Stomach (tissue), 9 donors: ENCODE measurements around the gene ZNFX1. TPM values are rescaled to one million over a fixed set of nuclear protein-coding genes. Genes with fewer than 3 reads are reported as not detected.

Source experiments
- DNase-seq, 2 donors: peaks; one replicate each; pipeline versions ENCODE4 v3.0.0 to v3.0.0-alpha.2; 2013 to 2019
- H3K27ac ChIP-seq, 5 donors: fragments of 200-600 bp in 4 of 5; sonication (generic) in 4 of 5; one replicate each; pipeline ENCODE4 v1.5.1; 2013 to 2019; ENCODE audit warnings: mild to moderate bottlenecking in 1 of 5, moderate library complexity in 1 of 5
- H3K27me3 ChIP-seq, 3 donors: fragments of 200-600 bp; sonication (generic); one replicate each; pipeline ENCODE4 v1.5.1; 2017 to 2019; ENCODE audit warnings: mixed run types in 1 of 3
- H3K36me3 ChIP-seq, 4 donors: fragments of 200-600 bp; sonication (generic); 1 replicate in 3 of 4; 2 replicates in 1 of 4; pipeline ENCODE4 v1.5.1; 2016 to 2019
- H3K4me1 ChIP-seq, 4 donors: fragments of 200-600 bp; sonication (generic); one replicate each; pipeline ENCODE4 v1.5.1; 2016 to 2019
- H3K4me3 ChIP-seq, 4 donors: fragments of 200-600 bp; sonication (generic) in 3 of 4; one replicate each; pipeline ENCODE4 v1.5.1; 2016 to 2019; ENCODE audit warnings: mild to moderate bottlenecking in 1 of 4
- H3K9me3 ChIP-seq, 4 donors: fragments of 200-600 bp; sonication (generic); one replicate each; pipeline ENCODE4 v1.5.1; 2016 to 2019
- EP300 ChIP-seq: sonication (generic); formaldehyde crosslinking; IDR thresholded peaks from one replicate; pipeline ENCODE4 v1.6.1; 2017; ENCODE audit warnings: antibody characterized with exemption
- POLR2A ChIP-seq, 4 donors: fragments of 450-650 bp; IDR thresholded peaks; one replicate each; pipeline ENCODE4 v1.6.1; 2016; ENCODE audit warnings: antibody characterized with exemption in 4 of 4, control low read depth in 2 of 4, mild to moderate bottlenecking in 1 of 4, moderate library complexity in 1 of 4
- POLR2AphosphoS5 ChIP-seq, 3 donors: sonication (generic); formaldehyde crosslinking; IDR thresholded peaks; one replicate each; pipeline ENCODE4 v1.6.1; 2016; ENCODE audit warnings: antibody characterized with exemption in 3 of 3
- WGBS, 5 donors: extraction: QIAGEN DNeasy Blood & Tissue Kit in 3 of 5; methylation state at CpG; one replicate each; pipeline versions ENCODE4 v1.1.5 to v1.1.7; 2013 to 2018; 5-methylcytosine and 5-hydroxymethylcytosine counted together
- intact Hi-C: fragments of 100-400 bp; cut with DNase I; formaldehyde crosslinking; loops from one replicate; pipeline ENCODE4 v1.15.1; 2023; ENCODE audit warnings: low total_unique reads
- polyA plus RNA-seq, 3 donors: library from polyadenylated mRNA; stranded (reverse); fragments of 200-250 nt; gene quantifications; one replicate each; pipeline ENCODE4 v1.2.3, GENCODE V29; 2013
- total RNA-seq, 5 donors: library from RNA; depleted of rRNA; stranded (reverse); fragments of >200 nt; gene quantifications; one replicate each; pipeline versions ENCODE4 v1.1.0 to v1.2.3, GENCODE V29; 2014 to 2016
- TF ChIP-seq, protein P1 (sequence below), 7 experiments: fragments of 450-650 bp in 4 of 7; fragments of 200-600 bp in 3 of 7; sonication (generic) in 3 of 7; IDR thresholded peaks; one replicate each; pipeline ENCODE4 v1.5.1; 2016 to 2019; ENCODE audit warnings: antibody characterized with exemption in 7 of 7, control low read depth in 2 of 7, mild to moderate bottlenecking in 1 of 7
- donor health status: healthy with polysubstance abuse.
- donor health status: Bipolar disorder and iron deficiency.
- donor health status: healthy.

ZNFX1 gene
- total and polyA plus RNA-seq, 8 donors: 5.2 to 29.6 (median 15.9) TPM

DNA sequence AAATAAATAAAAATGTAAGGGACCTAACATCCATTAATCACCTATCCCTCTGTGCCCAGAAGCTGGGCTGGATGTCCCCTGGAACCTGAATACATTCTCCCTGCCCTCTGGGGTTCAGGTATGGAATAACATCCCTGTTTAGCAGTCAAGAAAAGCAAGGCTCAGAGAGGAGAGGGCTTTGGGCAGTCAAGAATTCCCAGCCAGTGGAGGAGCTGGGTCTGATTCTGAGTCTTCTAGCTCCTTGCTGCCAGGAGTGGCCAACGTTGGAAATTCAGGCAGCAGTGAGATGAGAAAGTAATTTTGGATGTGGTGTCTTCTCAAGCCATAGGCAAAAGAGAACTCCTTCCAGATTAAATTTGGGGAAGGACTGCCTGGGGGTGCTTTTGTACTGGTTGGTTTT, 42.6 kb upstream of the ZNFX1 start:
- no peak for TF ChIP-seq POLR2AphosphoS5 (IDR thresholded peaks at IDR 0.05)
- TF ChIP-seq, protein P1, sequence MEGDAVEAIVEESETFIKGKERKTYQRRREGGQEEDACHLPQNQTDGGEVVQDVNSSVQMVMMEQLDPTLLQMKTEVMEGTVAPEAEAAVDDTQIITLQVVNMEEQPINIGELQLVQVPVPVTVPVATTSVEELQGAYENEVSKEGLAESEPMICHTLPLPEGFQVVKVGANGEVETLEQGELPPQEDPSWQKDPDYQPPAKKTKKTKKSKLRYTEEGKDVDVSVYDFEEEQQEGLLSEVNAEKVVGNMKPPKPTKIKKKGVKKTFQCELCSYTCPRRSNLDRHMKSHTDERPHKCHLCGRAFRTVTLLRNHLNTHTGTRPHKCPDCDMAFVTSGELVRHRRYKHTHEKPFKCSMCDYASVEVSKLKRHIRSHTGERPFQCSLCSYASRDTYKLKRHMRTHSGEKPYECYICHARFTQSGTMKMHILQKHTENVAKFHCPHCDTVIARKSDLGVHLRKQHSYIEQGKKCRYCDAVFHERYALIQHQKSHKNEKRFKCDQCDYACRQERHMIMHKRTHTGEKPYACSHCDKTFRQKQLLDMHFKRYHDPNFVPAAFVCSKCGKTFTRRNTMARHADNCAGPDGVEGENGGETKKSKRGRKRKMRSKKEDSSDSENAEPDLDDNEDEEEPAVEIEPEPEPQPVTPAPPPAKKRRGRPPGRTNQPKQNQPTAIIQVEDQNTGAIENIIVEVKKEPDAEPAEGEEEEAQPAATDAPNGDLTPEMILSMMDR (IDR thresholded peaks at IDR 0.05): peak in 1 of 7 experiments; percentile 22
- WGBS, 5 donors: 0 to 5% (median 0%) methylated on average over 1 of the region's 1 CpG
- Histone ChIP-seq H3K9me3 (no peaks in the 10 kb centered on the region), H3K27me3 (peaks cover 0 to 69% (median 35%) of the 10 kb centered on the region in 3 donors), H3K4me3 (no peak overlapping the region), H3K36me3 (no peaks in the 10 kb centered on the region), H3K4me1 (peaks cover 9 to 28% (median 16%) of the 10 kb centered on the region in 4 donors), H3K27ac (no peak overlapping the region)
- peak in 1 of 2 donors; percentile 66 for DNase-seq
- intact Hi-C loops: no loop called here

DNA sequence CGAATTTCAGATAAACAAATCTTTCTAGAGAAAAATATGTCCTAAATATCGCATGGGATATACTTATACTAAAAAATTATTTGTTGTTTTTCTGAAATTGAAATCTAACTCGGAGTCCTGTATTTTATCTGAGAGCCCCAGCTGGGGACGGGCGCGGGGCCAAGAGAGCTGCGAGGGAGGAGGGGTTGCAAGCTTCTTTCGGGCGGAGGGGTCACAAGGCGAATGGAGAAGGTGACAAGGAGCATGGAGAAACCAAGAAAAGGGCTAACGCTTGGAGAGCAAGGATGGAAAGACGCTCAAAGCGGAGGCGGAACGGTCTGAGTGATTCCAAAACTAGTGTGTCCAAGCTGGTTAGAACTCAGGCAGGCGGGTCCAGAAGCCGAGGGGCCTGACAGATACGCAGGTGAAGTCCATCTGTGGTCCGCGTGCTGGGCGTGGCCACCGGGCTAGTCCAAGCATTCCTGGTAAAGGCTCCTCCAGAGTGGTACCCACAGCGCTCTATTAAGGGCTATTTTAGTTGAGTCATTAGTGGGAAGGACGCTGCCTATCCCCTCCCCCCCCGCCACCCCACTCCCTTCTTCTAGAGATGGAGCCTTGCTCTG, 41.5 kb upstream of the ZNFX1 start:
- TF ChIP-seq, protein P1 (IDR thresholded peaks at IDR 0.05): no peak
- TF ChIP-seq POLR2AphosphoS5 (IDR thresholded peaks at IDR 0.05) (no peak), POLR2A (IDR thresholded peaks at IDR 0.05) (no peak), EP300 (no peak)
- Histone ChIP-seq H3K36me3 (no peaks in the 10 kb centered on the region), H3K4me3 (peak overlapping the region; percentile 33 to 53 (median 36)), H3K27me3 (peaks cover 0 to 69% (median 35%) of the 10 kb centered on the region in 3 donors), H3K4me1 (peaks cover 9 to 28% (median 16%) of the 10 kb centered on the region in 4 donors), H3K27ac (no peak overlapping the region), H3K9me3 (no peaks in the 10 kb centered on the region)
- peak in 1 of 2 donors; percentile 19 for DNase-seq
- 15 to 20% (median 16%) methylated on average over 22 to 25 of the region's 25 CpGs for WGBS, 5 donors
- intact Hi-C loops: no loop called here

DNA sequence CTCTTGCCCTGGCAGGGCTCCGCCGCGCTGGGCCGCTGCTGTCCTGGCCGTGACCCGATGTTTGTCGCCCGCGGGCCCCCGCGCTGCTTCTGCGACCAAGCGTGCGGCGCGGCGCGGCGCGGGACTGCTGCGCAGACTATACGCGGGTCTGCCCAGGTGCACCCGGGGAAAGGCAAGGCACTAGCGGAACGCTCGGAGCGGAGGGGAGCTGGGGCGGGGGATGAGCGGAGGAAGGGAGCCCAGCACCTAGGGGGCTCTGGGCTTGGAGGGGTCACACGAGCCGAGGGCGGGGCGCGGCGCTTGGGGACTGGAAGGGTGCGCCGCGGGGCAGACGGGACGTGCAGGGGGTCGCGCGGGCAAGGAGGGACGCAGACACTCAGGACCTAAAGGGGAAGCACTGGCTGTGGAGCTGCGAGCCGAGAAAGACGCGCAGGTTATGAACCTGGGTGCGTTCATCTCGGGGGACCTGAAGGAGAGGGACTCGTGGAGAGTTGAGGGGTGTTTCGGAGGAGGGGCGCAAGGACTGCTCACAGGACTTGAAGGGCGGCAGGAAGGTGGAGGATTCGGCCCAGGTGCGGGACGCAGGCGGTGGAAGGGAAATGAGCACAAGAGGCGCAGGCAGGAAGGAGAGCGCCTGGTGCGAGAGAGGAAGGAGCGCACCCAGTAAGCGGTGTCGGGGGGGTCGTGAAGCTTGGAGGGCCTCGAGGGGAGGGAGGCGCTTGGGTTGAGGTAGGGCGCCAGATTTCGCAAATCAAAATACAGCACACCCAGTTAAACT, 40.8 kb upstream of the ZNFX1 start:
- H3K4me3 ChIP-seq: peak overlapping the region; percentile 33 to 53 (median 36)
- peaks cover 9 to 21% (median 16%) of the 10 kb centered on the region in 4 donors for H3K4me1 ChIP-seq
- intact Hi-C loops: no loop called here
- WGBS, 5 donors: 2% methylated on average over 52 to 70 of the region's 70 CpGs
- H3K36me3 ChIP-seq: no peaks in the 10 kb centered on the region
- H3K27ac ChIP-seq: no peak overlapping the region
- H3K9me3 ChIP-seq: no peaks in the 10 kb centered on the region
- peaks cover 0 to 69% (median 35%) of the 10 kb centered on the region in 3 donors for H3K27me3 ChIP-seq
- TF ChIP-seq EP300 (no peak), POLR2AphosphoS5 (IDR thresholded peaks at IDR 0.05) (no peak), POLR2A (IDR thresholded peaks at IDR 0.05) (no peak)
- TF ChIP-seq, protein P1 (IDR thresholded peaks at IDR 0.05): no peak
- peak in 1 of 2 donors; percentile 41 for DNase-seq

DNA sequence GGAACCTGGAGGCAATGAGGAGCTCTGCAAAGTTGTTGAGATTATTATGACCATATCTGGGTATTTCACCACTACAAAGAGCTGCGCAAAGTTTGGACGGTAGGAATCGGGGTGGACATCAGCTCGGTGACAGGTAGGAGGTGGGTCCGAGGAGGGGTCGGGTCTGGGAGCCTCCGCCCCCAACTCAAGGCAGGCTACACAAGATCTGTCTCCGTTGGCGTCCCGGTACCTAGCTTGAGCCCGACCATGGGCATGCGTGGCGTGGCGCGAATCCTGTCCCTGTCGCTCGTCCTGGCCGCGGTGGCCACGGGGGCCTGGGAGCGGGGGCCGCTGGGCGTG, 40.2 kb upstream of the ZNFX1 start:
- TF ChIP-seq, protein P1 (IDR thresholded peaks at IDR 0.05): no peak
- TF ChIP-seq EP300 (no peak), POLR2AphosphoS5 (IDR thresholded peaks at IDR 0.05) (no peak), POLR2A (IDR thresholded peaks at IDR 0.05) (no peak)
- Histone ChIP-seq H3K4me3 (peak overlapping the region; percentile 33 to 53 (median 36)), H3K9me3 (no peaks in the 10 kb centered on the region), H3K36me3 (no peaks in the 10 kb centered on the region), H3K27ac (no peak overlapping the region), H3K4me1 (peaks cover 9 to 19% (median 16%) of the 10 kb centered on the region in 4 donors), H3K27me3 (peaks cover 0 to 69% (median 35%) of the 10 kb centered on the region in 3 donors)
- intact Hi-C loops: no loop called here
- DNase-seq: no peak
- WGBS, 5 donors: 3 to 10% (median 8%) methylated on average over 16 to 23 of the region's 23 CpGs
